Panc1 (cell line): ENCODE results near the gene FAN1. TPM values are rescaled to one million over a fixed set of nuclear protein-coding genes. Genes with fewer than 3 reads are reported as not detected.

Source experiments
- ATAC-seq: fragments of 200-7000 bp; cut with Tn5 transposase; 2 replicates; pipeline ENCODE4 v1.9.1; 2020; ENCODE audit warnings: mild to moderate bottlenecking, moderate library complexity
- BruUV-seq: library from RNA; stranded (reverse); fragments of 400-500 nt; replicated peaks from 2 replicates; lab custom pipeline; 2021; lab: Mats Ljungman, UMichigan
- CTCF ChIA-PET: fragments of 300-600 bp; sonication (Branson Sonifier 250); formaldehyde crosslinking; loops from one replicate; lab custom pipeline; 2022; ENCODE audit warnings: antibody characterized with exemption; lab: Charles Lee
- POLR2A ChIA-PET: fragments of 300-600 bp; sonication (Branson Sonifier 250); formaldehyde crosslinking; loops from one replicate; lab custom pipeline; 2022; ENCODE audit warnings: antibody characterized with exemption; lab: Charles Lee
- DNase-seq: peaks from one replicate; pipeline ENCODE4 v3.0.0-alpha.2; 2010; ENCODE audit warnings: low read depth, low spot score
- H3K27ac ChIP-seq: 2 replicates; pipeline ENCODE4 v1.5.1; 2011; ENCODE audit warnings: mild to moderate bottlenecking, low read length, inconsistent platforms
- H3K27me3 ChIP-seq: fragments of 200-500 bp; sonication (Bioruptor generic); 2 replicates; pipeline ENCODE4 v1.6.0; 2014; ENCODE audit warnings: low read length, inconsistent platforms; ENCODE audit not compliant: control insufficient read depth, insufficient read depth
- H3K36me3 ChIP-seq: fragments of 200-500 bp; sonication (Bioruptor generic); 2 replicates; pipeline ENCODE4 v1.5.1; 2014; ENCODE audit warnings: inconsistent platforms, mild to moderate bottlenecking, low read length, moderate library complexity; ENCODE audit not compliant: control insufficient read depth, insufficient read depth
- H3K4me1 ChIP-seq: 2 replicates; pipeline ENCODE4 v1.5.1; 2011; ENCODE audit warnings: inconsistent platforms, mild to moderate bottlenecking, low read length, moderate library complexity; ENCODE audit not compliant: control insufficient read depth, insufficient read depth
- H3K4me3 ChIP-seq, 2 experiments: 2 replicates each; pipeline ENCODE4 v1.5.1; 2011 to 2012; ENCODE audit warnings: low read depth in 2 of 2, low read length in 2 of 2, mild to moderate bottlenecking in 2 of 2, inconsistent platforms in 1 of 2, moderate library complexity in 1 of 2
- H3K9me3 ChIP-seq: fragments of 200-500 bp; sonication (Bioruptor generic); 2 replicates; pipeline ENCODE4 v1.5.1; 2014; ENCODE audit warnings: low read depth, mild to moderate bottlenecking, inconsistent platforms, low read length, moderate library complexity; ENCODE audit not compliant: control insufficient read depth, insufficient read depth
- POLR2AphosphoS5 ChIP-seq: IDR thresholded peaks from 2 replicates; pipeline ENCODE4 v1.6.1; 2012; ENCODE audit warnings: mild to moderate bottlenecking, low read depth, low read length, moderate library complexity
- REST ChIP-seq, 2 experiments: IDR thresholded peaks; 2 replicates each; pipeline ENCODE4 v1.6.1; 2011 to 2012; ENCODE audit warnings: low read depth in 2 of 2, control low read depth in 1 of 2, low read length in 1 of 2, mild to moderate bottlenecking in 1 of 2, moderate library complexity in 1 of 2; ENCODE audit not compliant: insufficient read depth in 1 of 2
- SIN3A ChIP-seq: IDR thresholded peaks from 2 replicates; pipeline ENCODE4 v1.6.1; 2012; ENCODE audit warnings: low read depth, mild to moderate bottlenecking, low read length, moderate library complexity, borderline replicate concordance; ENCODE audit not compliant: insufficient read depth
- TCF7L2 ChIP-seq: IDR thresholded peaks from 2 replicates; pipeline ENCODE4 v1.6.1; 2011; ENCODE audit warnings: mild to moderate bottlenecking, low read depth, low read length, inconsistent platforms
- in situ Hi-C: cut with HindIII; loops from 2 replicates; pipeline ENCODE4 v1.10.0; 2016; ENCODE audit warnings: low sequenced_read_pairs, low pct_unique_long_range_greater_than_20kb
- intact Hi-C: fragments of 100-400 bp; cut with micrococcal nuclease; formaldehyde crosslinking; loops from one replicate; pipeline ENCODE4 v1.10.0; 2022; ENCODE audit not compliant: unreplicated experiment
- total RNA-seq: library from RNA; stranded (reverse); gene quantifications from one replicate; pipeline ENCODE4 v1.2.1, GENCODE V29; 2021; ENCODE audit not compliant: unreplicated experiment
- TF ChIP-seq, protein P1 (sequence below): fragments of 450-650 bp; IDR thresholded peaks from 2 replicates; pipeline ENCODE4 v1.5.1; 2017; ENCODE audit warnings: mild to moderate bottlenecking

FAN1 gene
- total RNA-seq, 1 experiment from 2014 or later, result 16.4 TPM

GRCh38 chr15:30926161-30926560, 22.4 kb downstream of the FAN1 start:
- H3K27me3 ChIP-seq, result no peaks in the 10 kb centered on the region
- H3K4me1 ChIP-seq, result no peaks in the 10 kb centered on the region
- H3K36me3 ChIP-seq, result no peaks in the 10 kb centered on the region; the same call in 1 of the 2 replicates
- ATAC-seq (no peak), DNase-seq (no peak)
- intact Hi-C loops (no loop called here), in situ Hi-C loops (no loop called here)
- H3K4me3 ChIP-seq, result no peak overlapping the region
- POLR2A ChIA-PET, result no interaction called here
- H3K9me3 ChIP-seq, result no peaks in the 10 kb centered on the region
- no peak overlapping the region for H3K27ac ChIP-seq
- CTCF ChIA-PET, result no interaction called here
- TF ChIP-seq REST (IDR thresholded peaks at IDR 0.05; ENCODE audit: insufficient read depth in 1 of 2, low read depth in 2 of 2, low read length in 1 of 2) (no peak), SIN3A (no peak), TCF7L2 (no peak), POLR2AphosphoS5 (no peak)
- TF ChIP-seq, protein P1, sequence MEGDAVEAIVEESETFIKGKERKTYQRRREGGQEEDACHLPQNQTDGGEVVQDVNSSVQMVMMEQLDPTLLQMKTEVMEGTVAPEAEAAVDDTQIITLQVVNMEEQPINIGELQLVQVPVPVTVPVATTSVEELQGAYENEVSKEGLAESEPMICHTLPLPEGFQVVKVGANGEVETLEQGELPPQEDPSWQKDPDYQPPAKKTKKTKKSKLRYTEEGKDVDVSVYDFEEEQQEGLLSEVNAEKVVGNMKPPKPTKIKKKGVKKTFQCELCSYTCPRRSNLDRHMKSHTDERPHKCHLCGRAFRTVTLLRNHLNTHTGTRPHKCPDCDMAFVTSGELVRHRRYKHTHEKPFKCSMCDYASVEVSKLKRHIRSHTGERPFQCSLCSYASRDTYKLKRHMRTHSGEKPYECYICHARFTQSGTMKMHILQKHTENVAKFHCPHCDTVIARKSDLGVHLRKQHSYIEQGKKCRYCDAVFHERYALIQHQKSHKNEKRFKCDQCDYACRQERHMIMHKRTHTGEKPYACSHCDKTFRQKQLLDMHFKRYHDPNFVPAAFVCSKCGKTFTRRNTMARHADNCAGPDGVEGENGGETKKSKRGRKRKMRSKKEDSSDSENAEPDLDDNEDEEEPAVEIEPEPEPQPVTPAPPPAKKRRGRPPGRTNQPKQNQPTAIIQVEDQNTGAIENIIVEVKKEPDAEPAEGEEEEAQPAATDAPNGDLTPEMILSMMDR, result no peak
- no TSS peak for BruUV-seq

GRCh38 chr15:30927148-30927761, 23.5 kb downstream of the FAN1 start:
- ATAC-seq (0 out of 2 replicates have a peak, but pooled peaks have one; percentile 57), DNase-seq (no peak)
- H3K27me3 ChIP-seq, result no peaks in the 10 kb centered on the region
- no peak overlapping the region for H3K27ac ChIP-seq
- BruUV-seq, result no TSS peak
- in situ Hi-C loops, result no loop called here
- no peak overlapping the region for H3K4me3 ChIP-seq
- TF ChIP-seq POLR2AphosphoS5 (no peak), REST (IDR thresholded peaks at IDR 0.05; ENCODE audit: insufficient read depth in 1 of 2, low read depth in 2 of 2, low read length in 1 of 2) (no peak), SIN3A (no peak), TCF7L2 (no peak)
- TF ChIP-seq, protein P1, result no peak
- ChIA-PET POLR2A (no interaction called here), CTCF (no interaction called here)
- no peaks in the 10 kb centered on the region for H3K9me3 ChIP-seq
- intact Hi-C loops, result no loop called here
- H3K4me1 ChIP-seq, result no peaks in the 10 kb centered on the region
- H3K36me3 ChIP-seq, result no peaks in the 10 kb centered on the region; the same call in 1 of the 2 replicates
